G401.6 (cell line): ENCODE results near the gene TLCD2.
"Not testable (repeated sequence)": the region's sequence is repeated elsewhere in the genome, so short reads cannot be mapped to it uniquely, and the experiment has no call there.

Experiments used
- FAIRE-seq: peaks from 2 replicates; lab custom pipeline; 2012; peaks lifted over from hg19 to GRCh38; lab: Jason Lieb, UNC

TLCD2 gene

GRCh38 chr17:1716076-1716911, 6.1 kb upstream of the TLCD2 start:
- peak; percentile 99 for FAIRE-seq

- no peak for FAIRE-seq
These were observed 5.6 kb upstream of the TLCD2 start for GRCh38 chr17:1715803-1716075.

GRCh38 chr17:1714980-1715802, 5.0 kb upstream of the TLCD2 start:
- FAIRE-seq, result peak; percentile 48

- peak; percentile 90 for FAIRE-seq
These were observed 4.3 kb upstream of the TLCD2 start for GRCh38 chr17:1714427-1714979.

- FAIRE-seq, result peak; percentile 60
These were observed 3.8 kb upstream of the TLCD2 start for GRCh38 chr17:1713878-1714426.

- no peak for FAIRE-seq
These were observed 3.1 kb upstream of the TLCD2 start for GRCh38 chr17:1713160-1713877.

- no peak for FAIRE-seq
These were observed 2.1 kb upstream of the TLCD2 start for GRCh38 chr17:1712271-1712670.

- peak; percentile 31 for FAIRE-seq
These were observed 1.6 kb upstream of the TLCD2 start for GRCh38 chr17:1711804-1712203.

GRCh38 chr17:1710807-1711553, 803 bp upstream of the TLCD2 start:
- no peak for FAIRE-seq

- no peak for FAIRE-seq
These were observed 700 bp downstream of the TLCD2 start for GRCh38 chr17:1709403-1709951.

GRCh38 chr17:1708791-1709346, 1.3 kb downstream of the TLCD2 start:
- FAIRE-seq, result not testable (repeated sequence)

- no peak for FAIRE-seq
These were observed 3.1 kb downstream of the TLCD2 start for GRCh38 chr17:1707107-1707506.

- no peak for FAIRE-seq
These were observed 5.2 kb downstream of the TLCD2 start for GRCh38 chr17:1705004-1705403.

GRCh38 chr17:1703063-1703462, 7.1 kb downstream of the TLCD2 start:
- FAIRE-seq, result no peak

GRCh38 chr17:1699891-1700290, 10.3 kb downstream of the TLCD2 start:
- FAIRE-seq, result not testable (repeated sequence)

- no peak for FAIRE-seq
These were observed 12.5 kb downstream of the TLCD2 start for GRCh38 chr17:1697681-1698080.

GRCh38 chr17:1695365-1695764, 14.8 kb downstream of the TLCD2 start:
- FAIRE-seq, result no peak

GRCh38 chr17:1693339-1693738, 16.8 kb downstream of the TLCD2 start:
- no peak for FAIRE-seq

GRCh38 chr17:1690544-1691221, 19.5 kb downstream of the TLCD2 start:
- FAIRE-seq, result no peak

GRCh38 chr17:1688405-1688804, 21.8 kb downstream of the TLCD2 start:
- not testable (repeated sequence) for FAIRE-seq
